ENCODE data around the gene ALOXE3.

DNA sequence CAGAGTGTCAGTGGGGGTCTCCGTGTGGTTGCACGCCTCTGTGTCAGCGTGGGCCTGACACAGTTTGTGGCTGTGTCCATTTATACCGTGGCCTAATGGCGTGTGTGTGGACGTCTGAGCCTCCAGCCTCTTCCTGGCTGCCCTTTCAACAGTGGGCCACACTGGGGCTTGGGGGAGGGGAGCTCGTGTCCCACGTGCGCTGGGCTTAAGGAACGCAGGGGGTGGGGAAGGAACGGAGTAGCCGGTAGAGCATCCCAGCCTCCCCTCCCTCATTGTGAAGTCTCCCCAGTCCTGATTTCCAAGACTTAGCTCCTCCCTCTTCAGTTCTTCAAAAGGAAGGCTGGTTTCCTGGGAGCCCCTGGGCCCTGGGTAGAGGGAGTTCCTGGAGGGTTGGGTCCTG lies 15.1 kb upstream of the ALOXE3 start:
- TF ChIP-seq, protein P1, sequence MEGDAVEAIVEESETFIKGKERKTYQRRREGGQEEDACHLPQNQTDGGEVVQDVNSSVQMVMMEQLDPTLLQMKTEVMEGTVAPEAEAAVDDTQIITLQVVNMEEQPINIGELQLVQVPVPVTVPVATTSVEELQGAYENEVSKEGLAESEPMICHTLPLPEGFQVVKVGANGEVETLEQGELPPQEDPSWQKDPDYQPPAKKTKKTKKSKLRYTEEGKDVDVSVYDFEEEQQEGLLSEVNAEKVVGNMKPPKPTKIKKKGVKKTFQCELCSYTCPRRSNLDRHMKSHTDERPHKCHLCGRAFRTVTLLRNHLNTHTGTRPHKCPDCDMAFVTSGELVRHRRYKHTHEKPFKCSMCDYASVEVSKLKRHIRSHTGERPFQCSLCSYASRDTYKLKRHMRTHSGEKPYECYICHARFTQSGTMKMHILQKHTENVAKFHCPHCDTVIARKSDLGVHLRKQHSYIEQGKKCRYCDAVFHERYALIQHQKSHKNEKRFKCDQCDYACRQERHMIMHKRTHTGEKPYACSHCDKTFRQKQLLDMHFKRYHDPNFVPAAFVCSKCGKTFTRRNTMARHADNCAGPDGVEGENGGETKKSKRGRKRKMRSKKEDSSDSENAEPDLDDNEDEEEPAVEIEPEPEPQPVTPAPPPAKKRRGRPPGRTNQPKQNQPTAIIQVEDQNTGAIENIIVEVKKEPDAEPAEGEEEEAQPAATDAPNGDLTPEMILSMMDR (IDR thresholded peaks at IDR 0.05; ENCODE audit: low read depth, low read length, missing input control), result no peak
- TF ChIP-seq ATF3 (IDR thresholded peaks at IDR 0.05) (no peak), RXRA (IDR thresholded peaks at IDR 0.05) (no peak), TAF1 (conservative IDR thresholded peaks at IDR 0.05) (no peak), YY1 (IDR thresholded peaks at IDR 0.05) (no peak), GABPA (IDR thresholded peaks at IDR 0.05 in 1 of 2, conservative IDR thresholded peaks at IDR 0.05 in 1 of 2) (no peak), EGR1 (IDR thresholded peaks at IDR 0.05; ENCODE audit: low read depth in 2 of 2) (no peak)
- TF ChIP-seq, protein P2, sequence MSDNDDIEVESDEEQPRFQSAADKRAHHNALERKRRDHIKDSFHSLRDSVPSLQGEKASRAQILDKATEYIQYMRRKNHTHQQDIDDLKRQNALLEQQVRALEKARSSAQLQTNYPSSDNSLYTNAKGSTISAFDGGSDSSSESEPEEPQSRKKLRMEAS (IDR thresholded peaks at IDR 0.05), result no peak

Data from liver (tissue), 3 donors.